GM12891 (cell line): Measurements from ENCODE around the gene SELENOT.
"Not testable (repeated sequence)": the region's sequence is repeated elsewhere in the genome, so short reads cannot be mapped to it uniquely, and the experiment has no call there.

ENCODE experiments used
- DNase-seq: peaks from one replicate; pipeline ENCODE4 v3.0.0; 2011; ENCODE audit warnings: low spot score; ENCODE audit not compliant: insufficient read length
- FAIRE-seq: peaks from 2 replicates; lab custom pipeline; 2011; peaks lifted over from hg19 to GRCh38; lab: Jason Lieb, UNC
- PAX5 ChIP-seq: IDR thresholded peaks from 2 replicates; pipeline ENCODE4 v1.6.1; 2011; ENCODE audit warnings: low read length, moderate library complexity, mild to moderate bottlenecking; ENCODE audit not compliant: insufficient read depth, severe bottlenecking
- POLR2A ChIP-seq: IDR thresholded peaks from 2 replicates; pipeline ENCODE4 v1.6.1; 2011; ENCODE audit warnings: low read depth, low read length, control low read depth
- POLR2AphosphoS5 ChIP-seq: IDR thresholded peaks from 2 replicates; pipeline ENCODE4 v1.6.1; 2011; ENCODE audit warnings: low read depth, low read length, control low read depth
- POU2F2 ChIP-seq: IDR thresholded peaks from 2 replicates; pipeline ENCODE4 v1.6.1; 2011; ENCODE audit warnings: low read depth, mild to moderate bottlenecking, control low read depth, low read length, moderate library complexity
- SPI1 ChIP-seq: IDR thresholded peaks from 2 replicates; pipeline ENCODE4 v1.6.1; 2011; ENCODE audit warnings: low read depth, low read length, control low read depth
- TAF1 ChIP-seq: IDR thresholded peaks from 2 replicates; pipeline ENCODE4 v1.6.1; 2011; ENCODE audit warnings: low read depth, low read length, control low read depth

Gene SELENOT

DNA sequence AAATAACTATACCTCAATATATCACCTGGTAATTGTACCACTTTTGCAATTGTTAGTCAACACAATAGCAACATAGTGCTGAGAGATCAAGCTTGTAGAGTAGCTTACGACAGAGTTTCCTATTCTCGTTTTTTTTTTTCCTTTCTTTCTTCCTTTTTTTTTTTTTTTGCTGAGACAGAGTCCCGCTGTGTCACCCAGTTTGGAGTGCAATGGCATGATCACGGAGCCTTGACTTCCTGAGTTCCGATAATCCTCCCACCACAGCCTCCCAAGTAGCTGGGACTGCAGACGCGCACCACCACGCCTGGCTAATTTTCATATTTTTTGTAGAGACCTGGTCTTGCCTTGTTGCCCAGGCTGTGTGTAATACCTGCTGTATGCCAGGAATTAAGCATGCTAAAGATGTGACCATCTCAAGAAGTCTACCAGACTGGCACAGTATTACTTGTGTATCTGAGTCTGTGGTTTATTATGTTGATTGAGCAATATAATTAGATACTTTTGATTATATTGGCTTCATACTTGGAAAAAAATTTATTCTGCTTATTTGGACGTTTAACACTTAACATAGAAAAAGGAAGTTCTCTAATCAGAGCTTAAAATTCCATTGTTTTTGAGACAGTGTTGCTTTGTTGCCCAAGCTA is 3.0 kb downstream of the SELENOT start:
- DNase-seq (no peak), FAIRE-seq (no peak)
- TF ChIP-seq POU2F2 (no peak), POLR2AphosphoS5 (no peak), TAF1 (no peak), SPI1 (no peak), POLR2A (no peak), PAX5 (no peak)

DNA sequence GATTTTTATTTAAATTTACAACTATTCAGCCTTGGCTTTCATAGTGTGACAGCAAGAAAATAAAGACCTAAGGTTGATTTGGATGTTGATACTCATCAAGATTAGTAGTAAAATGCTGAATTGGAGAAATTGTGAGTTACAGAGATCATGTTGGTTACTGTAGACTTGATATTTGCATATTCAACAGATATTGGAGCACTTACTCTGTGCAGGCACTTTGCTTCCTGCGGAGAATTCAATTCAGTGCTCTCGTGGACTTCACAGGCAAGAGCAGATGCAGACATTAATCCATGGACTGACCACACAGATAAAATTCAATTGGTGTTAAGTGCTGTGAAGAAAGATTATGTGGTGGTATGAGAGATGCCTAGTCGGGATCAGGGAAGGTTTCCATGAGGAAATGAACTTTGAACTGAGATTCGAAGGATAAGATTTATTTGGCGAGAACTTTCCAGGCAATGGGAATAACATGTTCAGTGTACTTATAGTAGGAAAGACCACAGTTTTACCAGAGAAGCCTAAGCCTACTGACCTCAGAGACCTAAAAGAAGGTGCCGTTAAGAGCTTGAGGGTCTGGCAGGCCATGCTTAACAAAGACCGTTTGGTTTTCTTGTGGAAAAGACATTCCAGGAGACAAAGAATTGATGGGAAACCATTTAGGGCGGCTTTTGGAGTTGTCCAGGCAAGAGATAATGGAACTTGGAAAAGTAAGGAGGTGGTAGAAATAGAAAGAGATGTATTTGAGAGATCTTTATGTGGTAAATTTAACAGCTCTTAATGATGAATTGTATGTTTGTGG is 4.3 kb downstream of the SELENOT start:
- FAIRE-seq: peak; percentile 66

DNA sequence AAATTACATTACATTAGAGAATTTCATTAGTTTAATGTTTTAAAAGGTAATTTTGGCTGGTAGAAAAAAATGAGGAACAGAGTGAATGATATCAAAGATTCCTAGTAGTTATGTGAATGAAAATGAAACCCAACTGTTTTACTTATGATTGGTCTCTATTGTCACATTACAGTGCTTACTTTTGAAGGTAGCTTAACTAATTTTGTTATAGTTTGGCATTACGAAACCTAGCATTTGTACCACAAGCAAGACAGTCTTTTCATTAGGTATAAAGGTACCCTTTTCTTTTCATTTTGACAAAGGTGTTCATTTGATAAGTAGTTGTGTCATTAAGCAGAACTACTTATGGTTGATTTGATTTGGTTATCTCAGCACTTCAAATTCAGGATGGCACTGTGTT is 6.9 kb downstream of the SELENOT start:
- FAIRE-seq (peak; percentile 13), DNase-seq (no peak)
- TF ChIP-seq PAX5 (no peak), POLR2AphosphoS5 (no peak), TAF1 (no peak), SPI1 (no peak), POU2F2 (no peak), POLR2A (no peak)

More for the DNA sequence above, 4.3 kb downstream of the SELENOT start:
- TF ChIP-seq TAF1: no peak
- peak; percentile 87 for TF ChIP-seq POU2F2
- DNase-seq: no peak

DNA sequence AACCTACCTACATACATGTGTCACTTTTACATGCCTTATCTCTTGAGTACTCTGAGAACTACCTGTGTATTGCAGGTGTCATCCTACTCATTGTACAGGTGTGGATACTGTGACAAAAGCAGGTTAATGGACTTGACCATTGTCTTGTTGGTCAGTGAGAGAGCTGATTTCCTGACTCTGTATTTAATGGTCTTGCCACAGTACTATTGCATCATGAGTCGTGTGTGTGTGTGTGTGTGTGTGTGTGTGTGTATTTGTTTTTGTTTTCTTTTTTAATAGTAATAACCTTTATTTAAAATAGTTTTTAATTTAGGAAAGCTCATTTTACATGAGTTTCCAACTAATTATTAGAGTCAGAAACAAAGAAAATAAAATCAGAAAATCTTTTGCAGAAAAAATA is 7.7 kb downstream of the SELENOT start:
- no peak for DNase-seq
- TF ChIP-seq POLR2A (no peak), PAX5 (no peak), SPI1 (no peak), POLR2AphosphoS5 (no peak), TAF1 (no peak), POU2F2 (no peak)
- FAIRE-seq: no peak

DNA sequence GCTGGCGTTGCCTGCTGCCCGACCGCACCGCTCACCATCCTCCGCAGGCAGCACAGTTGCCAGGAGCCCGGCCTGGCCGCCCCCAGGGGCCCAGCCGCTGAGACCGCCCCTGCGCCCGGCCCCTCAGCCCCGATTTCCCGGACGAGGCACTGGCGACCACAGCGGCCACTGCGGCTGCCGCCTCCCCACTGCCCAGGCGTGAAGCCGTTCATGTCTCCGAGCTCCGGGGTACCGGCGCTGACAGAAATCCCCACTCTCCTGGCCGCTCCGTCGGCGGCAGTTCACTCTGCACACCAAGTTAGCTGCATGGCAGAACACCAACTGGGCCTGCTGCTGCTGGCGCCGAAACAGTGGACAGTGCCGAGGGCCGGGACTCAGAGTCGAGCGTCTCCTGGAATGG is 8.5 kb downstream of the SELENOT start:
- FAIRE-seq: no peak
- no peak for DNase-seq
- TF ChIP-seq PAX5 (no peak), POU2F2 (no peak), TAF1 (no peak), POLR2AphosphoS5 (no peak), SPI1 (no peak), POLR2A (no peak)

DNA sequence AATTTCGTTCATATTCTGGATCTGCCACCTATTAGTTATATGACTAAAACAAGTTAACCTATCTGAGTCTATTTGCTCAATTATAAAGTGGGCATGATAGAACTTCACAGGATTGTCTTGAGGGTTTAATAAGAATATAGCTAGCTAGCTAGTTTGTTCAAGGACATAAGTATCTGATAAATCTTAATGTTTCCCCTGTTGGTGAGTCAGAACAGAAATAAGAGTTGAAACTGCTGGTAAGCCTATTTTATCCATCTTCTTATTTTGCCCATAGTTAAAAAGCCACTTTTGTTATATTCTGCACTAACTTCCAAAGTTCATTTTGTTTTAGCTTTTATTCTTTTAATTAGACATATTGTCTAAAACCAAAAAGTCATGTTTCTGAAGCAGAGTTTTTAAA is 9.4 kb downstream of the SELENOT start:
- no peak for TF ChIP-seq POU2F2
- TF ChIP-seq SPI1: no peak
- TF ChIP-seq POLR2AphosphoS5: no peak
- TF ChIP-seq POLR2A: no peak
- TF ChIP-seq PAX5: no peak
- no peak for TF ChIP-seq TAF1
- no peak for DNase-seq
- FAIRE-seq: no peak

DNA sequence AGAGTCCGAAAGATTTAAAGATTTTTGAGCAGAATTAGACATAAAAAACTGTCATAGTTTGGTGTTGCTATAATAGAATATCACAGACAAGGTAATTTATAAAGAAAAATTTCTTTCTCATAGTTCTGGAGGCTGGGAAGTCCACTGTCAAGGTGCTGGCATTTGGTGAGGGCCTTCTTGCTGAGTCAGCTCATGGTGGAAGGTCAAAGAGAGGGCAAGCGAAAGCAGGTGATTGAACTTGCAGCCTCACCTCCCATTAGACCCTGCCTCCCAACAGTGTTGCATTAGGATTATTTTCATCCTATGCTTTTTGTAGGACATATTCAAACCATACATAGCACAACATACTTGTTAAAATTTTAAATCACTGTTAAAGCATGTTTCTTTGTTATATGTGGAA is 9.9 kb downstream of the SELENOT start:
- FAIRE-seq: no peak
- DNase-seq: no peak
- no peak for TF ChIP-seq POLR2AphosphoS5
- no peak for TF ChIP-seq PAX5
- no peak for TF ChIP-seq POLR2A
- no peak for TF ChIP-seq SPI1
- no peak for TF ChIP-seq POU2F2
- TF ChIP-seq TAF1: no peak

DNA sequence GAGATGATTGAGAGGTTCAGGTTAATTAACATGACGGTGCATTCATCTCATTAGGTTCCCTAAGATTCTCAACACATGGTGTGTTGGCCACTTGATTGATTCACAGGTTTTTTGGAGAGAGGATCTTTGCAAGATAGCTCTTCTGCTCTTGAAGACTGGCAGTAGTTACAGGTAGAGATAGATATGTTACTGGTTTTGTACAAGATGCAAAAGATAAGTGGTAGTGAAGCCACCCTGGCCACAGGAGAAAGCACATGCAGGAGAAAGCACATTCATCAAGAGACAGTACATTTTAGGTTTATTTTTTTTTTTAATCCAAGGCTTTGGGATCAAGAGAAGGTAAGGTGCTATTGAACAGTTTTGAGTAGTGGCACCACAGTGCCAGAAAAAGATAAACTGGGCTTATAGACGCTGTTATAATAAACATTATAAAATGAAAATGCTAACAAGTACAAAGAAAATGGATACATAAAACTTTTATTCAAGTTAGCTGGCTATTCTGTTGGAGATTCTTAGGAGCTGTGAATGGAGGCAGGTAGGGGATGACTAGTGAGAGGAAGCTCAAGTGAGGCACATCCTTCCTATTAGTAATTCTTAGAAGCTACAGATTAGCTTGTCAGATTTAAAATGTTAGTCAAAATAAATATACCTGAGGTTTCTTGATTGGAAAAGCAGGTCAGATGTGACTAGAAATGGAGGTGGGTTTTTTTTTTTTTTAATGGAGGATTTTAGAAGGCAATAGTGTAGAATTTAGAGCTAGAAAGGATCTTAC is 10.8 kb downstream of the SELENOT start:
- no peak for FAIRE-seq
- no peak for TF ChIP-seq TAF1
- TF ChIP-seq POU2F2: no peak
- TF ChIP-seq POLR2AphosphoS5: no peak
- TF ChIP-seq SPI1: no peak
- TF ChIP-seq POLR2A: no peak
- TF ChIP-seq PAX5: no peak
- no peak for DNase-seq

DNA sequence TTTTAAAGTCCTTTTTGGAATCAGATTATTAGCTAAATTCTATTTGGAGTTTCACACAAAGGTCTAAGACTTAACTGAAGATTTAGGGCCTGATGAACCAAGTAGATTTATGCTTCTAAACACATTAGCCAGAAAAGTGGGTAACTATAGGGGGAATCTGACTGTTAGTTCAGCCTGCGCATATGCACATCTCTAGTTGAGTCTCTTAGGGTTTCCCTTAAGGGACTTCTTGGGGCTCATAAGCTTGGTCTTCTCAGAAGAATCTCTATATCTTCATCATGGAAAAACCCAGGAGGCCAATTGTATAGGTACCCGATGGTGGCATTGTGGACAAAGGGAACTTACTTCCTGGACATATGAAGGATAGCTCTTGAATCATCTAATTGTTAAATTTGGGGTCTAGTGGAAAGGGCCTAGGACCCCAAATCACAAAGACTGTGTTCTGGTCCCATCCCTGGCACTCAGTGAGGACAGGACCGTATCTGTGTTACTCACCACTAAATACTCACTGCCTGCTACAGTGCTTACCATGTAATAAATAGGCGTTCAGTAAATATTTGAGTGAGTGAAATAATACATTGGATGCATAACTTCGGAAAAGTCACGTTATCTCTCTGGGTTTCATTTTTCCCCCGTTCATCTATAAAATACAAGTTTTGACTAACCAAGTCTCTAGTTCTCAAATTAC is 17.0 kb downstream of the SELENOT start:
- no peak for TF ChIP-seq SPI1
- no peak for TF ChIP-seq POLR2AphosphoS5
- no peak for TF ChIP-seq POU2F2
- no peak for TF ChIP-seq TAF1
- no peak for TF ChIP-seq PAX5
- TF ChIP-seq POLR2A: no peak; the same call in 1 of the 2 replicates
- no peak for FAIRE-seq
- no peak for DNase-seq

DNA sequence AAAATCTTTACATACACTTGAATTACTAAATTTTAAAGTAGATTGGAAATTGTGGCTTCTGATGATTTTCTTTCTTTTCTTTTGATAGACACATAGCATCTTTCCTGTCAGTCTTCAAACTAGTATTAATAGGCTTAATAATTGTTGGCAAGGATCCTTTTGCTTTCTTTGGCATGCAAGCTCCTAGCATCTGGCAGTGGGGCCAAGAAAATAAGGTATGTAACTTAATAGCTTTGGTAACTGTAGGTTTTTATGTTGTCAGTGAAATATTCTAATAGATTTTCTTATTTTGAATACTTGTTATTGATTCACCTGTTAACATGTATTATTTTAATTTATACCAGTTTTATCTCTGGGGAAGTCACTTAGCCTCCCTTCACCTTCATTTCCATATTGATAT is 19.8 kb downstream of the SELENOT start:
- DNase-seq, FAIRE-seq: not testable (repeated sequence)
